ENCODE measurements around the gene CXCL13. TPM values are rescaled to one million over a fixed set of nuclear protein-coding genes. Genes with fewer than 3 reads are reported as not detected.
A peak's percentile ranks its signal among the peaks of the same experiment; 100 is the strongest.

CXCL13 gene
- total RNA-seq, 1 donor, result not detected

DNA sequence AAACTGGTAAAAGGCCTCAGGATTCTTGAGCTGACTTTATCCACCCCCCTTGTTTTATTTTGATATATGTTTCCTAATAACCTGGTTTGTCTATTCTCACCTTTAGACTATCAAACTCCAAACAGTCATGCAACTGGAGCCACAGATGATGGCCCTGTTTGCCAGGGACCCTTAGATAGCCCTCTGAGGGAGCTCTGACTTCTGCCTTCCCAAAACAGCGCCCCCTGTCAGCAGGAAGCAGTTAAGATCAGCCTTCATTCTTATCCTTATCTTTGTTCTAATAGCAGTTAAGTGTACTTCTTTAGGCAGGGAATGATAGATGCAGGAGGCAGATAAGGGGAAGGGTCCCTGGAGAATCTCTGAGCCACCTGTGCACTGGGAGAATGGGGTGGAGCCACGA is 27.5 kb upstream of the CXCL13 start:
- H3K4me3 ChIP-seq (ENCODE audit: low read depth, low read length), result no peak overlapping the region
- no peak for TF ChIP-seq CTCF (IDR thresholded peaks at IDR 0.05; ENCODE audit: insufficient read depth, low read length)
- no peak for DNase-seq (ENCODE audit: low read depth)

GRCh38 chr4:77579406-77580076 is 26.1 kb upstream of the CXCL13 start:
- no peak for TF ChIP-seq CTCF (IDR thresholded peaks at IDR 0.05; ENCODE audit: insufficient read depth, low read length)
- no peak overlapping the region for H3K4me3 ChIP-seq (ENCODE audit: low read depth, low read length)
- DNase-seq (ENCODE audit: low read depth), result peak; percentile 86

- DNase-seq (ENCODE audit: low read depth), result no peak
Observed at GRCh38 chr4:77581724-77582123, 23.9 kb upstream of the CXCL13 start.

GRCh38 chr4:77582156-77582555 is 23.5 kb upstream of the CXCL13 start:
- TF ChIP-seq CTCF (IDR thresholded peaks at IDR 0.05; ENCODE audit: insufficient read depth, low read length), result no peak
- no peak overlapping the region for H3K4me3 ChIP-seq (ENCODE audit: low read depth, low read length)
- no peak for DNase-seq (ENCODE audit: low read depth)

More at GRCh38 chr4:77581724-77582123, 23.9 kb upstream of the CXCL13 start:
- no peak for TF ChIP-seq CTCF (IDR thresholded peaks at IDR 0.05; ENCODE audit: insufficient read depth, low read length)
- no peak overlapping the region for H3K4me3 ChIP-seq (ENCODE audit: low read depth, low read length)

GRCh38 chr4:77582711-77583110 is 22.9 kb upstream of the CXCL13 start:
- no peak overlapping the region for H3K4me3 ChIP-seq (ENCODE audit: low read depth, low read length)
- TF ChIP-seq CTCF (IDR thresholded peaks at IDR 0.05; ENCODE audit: insufficient read depth, low read length), result no peak
- DNase-seq (ENCODE audit: low read depth), result no peak

DNA sequence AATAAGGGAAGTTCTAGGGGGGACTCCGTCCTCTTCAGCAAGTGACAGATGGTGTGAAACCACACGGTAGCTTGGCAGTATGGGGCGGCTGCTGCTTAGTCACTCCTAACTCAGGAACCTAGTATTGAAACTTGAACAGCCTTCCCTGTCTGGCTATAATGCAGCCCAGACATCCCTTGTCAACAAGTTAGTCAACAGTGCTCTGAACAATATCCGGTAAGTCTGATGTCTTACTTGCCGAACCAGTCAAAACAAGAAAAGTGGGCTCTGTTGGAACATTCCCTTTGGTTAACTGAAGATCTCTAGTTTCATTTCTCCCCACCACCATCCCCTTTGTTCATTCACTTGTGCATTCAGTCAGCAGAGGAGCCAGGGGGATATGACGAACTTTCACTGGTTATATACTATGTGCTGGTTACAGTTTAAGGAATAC is 18.7 kb upstream of the CXCL13 start:
- no peak for DNase-seq (ENCODE audit: low read depth)
- TF ChIP-seq CTCF (IDR thresholded peaks at IDR 0.05; ENCODE audit: insufficient read depth, low read length), result no peak
- H3K4me3 ChIP-seq (ENCODE audit: low read depth, low read length), result no peak overlapping the region

DNA sequence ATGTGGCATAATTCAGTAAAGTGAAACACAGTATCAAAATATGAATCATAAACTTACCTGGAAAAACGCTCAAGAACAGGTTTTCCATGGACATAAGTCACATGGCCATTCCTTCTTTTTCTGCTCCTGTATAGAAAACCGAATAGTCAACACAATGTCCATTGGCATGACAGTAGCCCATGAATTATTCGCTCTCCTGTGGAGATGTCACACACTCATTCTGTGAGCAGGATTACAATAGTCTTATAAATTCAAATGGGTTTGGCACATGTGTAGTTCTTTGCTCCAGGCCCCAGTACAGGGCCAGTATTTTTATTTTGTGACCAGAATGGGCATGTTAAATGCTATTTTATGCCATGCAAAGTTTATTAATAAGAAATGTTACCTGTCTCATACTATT is 15.1 kb upstream of the CXCL13 start:
- no peak for DNase-seq (ENCODE audit: low read depth)
- no peak overlapping the region for H3K4me3 ChIP-seq (ENCODE audit: low read depth, low read length)
- TF ChIP-seq CTCF (IDR thresholded peaks at IDR 0.05; ENCODE audit: insufficient read depth, low read length), result no peak
